SU-DHL-6 (cell line): ENCODE data around the gene NDUFC2.

Experiments used
- H2AFZ ChIP-seq: fragments of 200-600 bp; sonication (generic); 2 replicates; pipeline ENCODE4 v1.6.1; 2014; ENCODE audit warnings: low read depth, mild to moderate bottlenecking, moderate library complexity, mixed read lengths, antibody characterized with exemption, low read length; ENCODE audit not compliant: severe bottlenecking
- H3F3A ChIP-seq: fragments of 200-600 bp; shearing (Covaris generic); 2 replicates; pipeline ENCODE4 v1.6.0; 2016; ENCODE audit warnings: antibody characterized with exemption, mild to moderate bottlenecking; ENCODE audit not compliant: insufficient read depth
- H3K27ac ChIP-seq: fragments of 200-600 bp; sonication (generic); 2 replicates; pipeline ENCODE4 v1.5.1; 2016; ENCODE audit warnings: low read depth, mild to moderate bottlenecking, low read length, moderate library complexity, mixed read lengths
- H3K27me3 ChIP-seq: fragments of 200-600 bp; sonication (generic), shearing (Covaris generic); 2 replicates; pipeline ENCODE4 v1.6.0; 2014; ENCODE audit warnings: mild to moderate bottlenecking, low read length
- H3K36me3 ChIP-seq: fragments of 200-600 bp; sonication (generic); 2 replicates; pipeline ENCODE4 v1.6.1; 2014; ENCODE audit warnings: mild to moderate bottlenecking, low read length, mixed read lengths
- H3K4me2 ChIP-seq: fragments of 300-600, 200-600 bp; shearing (Covaris generic), sonication (generic); 2 replicates; pipeline ENCODE4 v1.6.0; 2014; ENCODE audit warnings: low read length, low read depth, mild to moderate bottlenecking; ENCODE audit not compliant: poor library complexity, severe bottlenecking
- H3K4me3 ChIP-seq: fragments of 200-600 bp; sonication (generic); 2 replicates; pipeline ENCODE4 v1.5.1; 2014; ENCODE audit warnings: antibody characterized with exemption, low read length, mild to moderate bottlenecking, mixed read lengths; ENCODE audit not compliant: insufficient read depth, poor library complexity, severe bottlenecking
- H3K79me2 ChIP-seq: fragments of 200-600 bp; sonication (generic); 2 replicates; pipeline ENCODE4 v1.6.1; 2014; ENCODE audit warnings: mild to moderate bottlenecking, low read length, moderate library complexity; ENCODE audit not compliant: insufficient read depth
- H3K9ac ChIP-seq: fragments of 200-600 bp; sonication (generic); 2 replicates; pipeline ENCODE4 v1.7.0; 2014; ENCODE audit warnings: mild to moderate bottlenecking, low read length
- H3K9me2 ChIP-seq: fragments of 200-600 bp; sonication (generic); replicated peaks from 2 replicates; pipeline ENCODE4 v1.6.1; 2014; ENCODE audit warnings: low read length; ENCODE audit not compliant: insufficient read depth
- H3K9me3 ChIP-seq: fragments of 200-600 bp; sonication (generic); 2 replicates; pipeline ENCODE4 v1.6.1; 2014; ENCODE audit warnings: low read length, mixed read lengths; ENCODE audit not compliant: insufficient read depth
- H4K20me1 ChIP-seq: fragments of 200-600 bp; sonication (generic); 2 replicates; pipeline ENCODE4 v1.6.1; 2014; ENCODE audit warnings: low read depth, mild to moderate bottlenecking, antibody characterized with exemption, low read length, moderate library complexity, mixed read lengths
- EZH2phosphoT487 ChIP-seq: fragments of 200-600 bp; sonication (generic), shearing (Covaris generic); conservative IDR thresholded peaks from 2 replicates; pipeline ENCODE4 v1.6.1; 2018; ENCODE audit warnings: mild to moderate bottlenecking, antibody characterized with exemption, low read length, moderate library complexity, mixed read lengths
- TF ChIP-seq, protein P1 (sequence below): fragments of 200-600 bp; sonication (generic); IDR thresholded peaks from one replicate; pipeline ENCODE4 v1.5.1; 2017; ENCODE audit warnings: antibody characterized with exemption, mild to moderate bottlenecking, low read length, moderate library complexity; ENCODE audit not compliant: insufficient read depth, poor library complexity, severe bottlenecking

NDUFC2 gene

DNA sequence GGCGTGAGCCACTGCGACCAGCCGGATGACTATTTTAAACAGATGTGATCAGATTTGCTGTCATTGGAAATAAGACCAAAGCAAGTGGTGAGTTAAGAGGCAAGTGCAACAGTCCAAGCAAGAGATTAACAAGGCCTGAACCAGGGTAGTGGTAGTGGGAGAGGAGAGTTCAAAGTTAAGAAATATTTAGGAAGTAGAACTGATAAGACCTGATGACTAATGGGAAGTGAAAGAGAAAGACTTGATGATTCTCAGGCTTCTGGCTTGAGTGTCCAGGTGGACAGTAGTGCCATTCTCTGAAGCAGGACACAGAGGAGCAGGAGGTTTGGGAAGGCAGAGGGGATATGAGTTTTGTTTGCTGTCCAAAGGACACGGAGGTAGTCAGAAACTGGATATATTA lies 7.2 kb downstream of the NDUFC2 start:
- Histone ChIP-seq H3K4me3 (no peak overlapping the region), H3K9ac (no peak overlapping the region), H3K4me2 (no peak overlapping the region), H3K79me2 (peaks cover 49% of the 10 kb centered on the region), H3K27ac (no peak overlapping the region), H4K20me1 (peaks cover 3% of the 10 kb centered on the region; the same call in 1 of the 2 replicates), H3K36me3 (peaks cover 3% of the 10 kb centered on the region; the same call in 1 of the 2 replicates), H3K9me3 (no peaks in the 10 kb centered on the region), H3K27me3 (no peaks in the 10 kb centered on the region), H3F3A (no peaks in the 10 kb centered on the region), H2AFZ (no peak overlapping the region), H3K9me2 (no peaks in the 10 kb centered on the region)
- TF ChIP-seq, protein P1, sequence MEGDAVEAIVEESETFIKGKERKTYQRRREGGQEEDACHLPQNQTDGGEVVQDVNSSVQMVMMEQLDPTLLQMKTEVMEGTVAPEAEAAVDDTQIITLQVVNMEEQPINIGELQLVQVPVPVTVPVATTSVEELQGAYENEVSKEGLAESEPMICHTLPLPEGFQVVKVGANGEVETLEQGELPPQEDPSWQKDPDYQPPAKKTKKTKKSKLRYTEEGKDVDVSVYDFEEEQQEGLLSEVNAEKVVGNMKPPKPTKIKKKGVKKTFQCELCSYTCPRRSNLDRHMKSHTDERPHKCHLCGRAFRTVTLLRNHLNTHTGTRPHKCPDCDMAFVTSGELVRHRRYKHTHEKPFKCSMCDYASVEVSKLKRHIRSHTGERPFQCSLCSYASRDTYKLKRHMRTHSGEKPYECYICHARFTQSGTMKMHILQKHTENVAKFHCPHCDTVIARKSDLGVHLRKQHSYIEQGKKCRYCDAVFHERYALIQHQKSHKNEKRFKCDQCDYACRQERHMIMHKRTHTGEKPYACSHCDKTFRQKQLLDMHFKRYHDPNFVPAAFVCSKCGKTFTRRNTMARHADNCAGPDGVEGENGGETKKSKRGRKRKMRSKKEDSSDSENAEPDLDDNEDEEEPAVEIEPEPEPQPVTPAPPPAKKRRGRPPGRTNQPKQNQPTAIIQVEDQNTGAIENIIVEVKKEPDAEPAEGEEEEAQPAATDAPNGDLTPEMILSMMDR: no peak
- TF ChIP-seq EZH2phosphoT487: no peak

GRCh38 chr11:78071717-78072116 lies 7.9 kb downstream of the NDUFC2 start:
- peaks cover 3% of the 10 kb centered on the region; the same call in 1 of the 2 replicates for H4K20me1 ChIP-seq
- H3F3A ChIP-seq: no peaks in the 10 kb centered on the region
- H3K36me3 ChIP-seq: peaks cover 3% of the 10 kb centered on the region; the same call in 1 of the 2 replicates
- H3K27me3 ChIP-seq: no peaks in the 10 kb centered on the region
- H2AFZ ChIP-seq: no peak overlapping the region
- no peak overlapping the region for H3K27ac ChIP-seq
- H3K4me3 ChIP-seq: no peak overlapping the region
- H3K9ac ChIP-seq: no peak overlapping the region
- TF ChIP-seq EZH2phosphoT487: no peak
- TF ChIP-seq, protein P1: no peak
- H3K9me2 ChIP-seq: no peaks in the 10 kb centered on the region
- H3K79me2 ChIP-seq: peaks cover 41% of the 10 kb centered on the region
- H3K9me3 ChIP-seq: no peaks in the 10 kb centered on the region
- H3K4me2 ChIP-seq: no peak overlapping the region

DNA sequence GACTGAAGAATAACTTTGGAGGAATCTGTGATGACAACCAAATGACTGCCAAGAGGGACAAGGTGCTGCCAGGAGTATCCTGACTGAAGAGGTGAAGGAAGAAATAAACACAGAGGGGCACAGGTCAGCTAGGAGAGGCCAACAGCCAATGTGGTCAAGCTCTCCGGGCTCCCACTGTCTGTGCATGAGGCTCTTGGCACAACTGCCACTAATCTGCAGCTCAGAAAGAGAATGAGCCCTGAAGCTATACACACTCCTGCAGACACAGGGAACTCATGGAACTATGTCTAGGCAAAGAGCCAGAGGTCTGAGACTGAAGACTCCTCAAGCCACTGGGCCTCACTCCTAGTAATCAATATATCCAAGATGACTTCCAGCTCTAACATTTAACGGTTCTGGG lies 9.0 kb downstream of the NDUFC2 start:
- no peaks in the 10 kb centered on the region for H3K9me3 ChIP-seq
- no peak overlapping the region for H3K9ac ChIP-seq
- peaks cover 3% of the 10 kb centered on the region; the same call in 1 of the 2 replicates for H3K36me3 ChIP-seq
- H3K4me2 ChIP-seq: no peak overlapping the region
- no peak overlapping the region for H3K4me3 ChIP-seq
- no peaks in the 10 kb centered on the region for H3F3A ChIP-seq
- TF ChIP-seq, protein P1: no peak
- H2AFZ ChIP-seq: no peak overlapping the region
- peaks cover 30% of the 10 kb centered on the region for H3K79me2 ChIP-seq
- H3K27me3 ChIP-seq: no peaks in the 10 kb centered on the region
- H4K20me1 ChIP-seq: peaks cover under 1% of the 10 kb centered on the region; the same call in 1 of the 2 replicates
- H3K27ac ChIP-seq: no peak overlapping the region
- no peaks in the 10 kb centered on the region for H3K9me2 ChIP-seq
